ENCODE results near the gene CCDC60.

The CCDC60 gene

GRCh38 chr12:119589634-119590033 lies 255.1 kb downstream of the CCDC60 start:
- Histone ChIP-seq H3K36me3 (ENCODE audit: control insufficient read depth in 2 of 2, insufficient read depth in 2 of 2, low read length in 2 of 2) (no peaks in the 10 kb centered on the region), H3K9ac (ENCODE audit: low read depth in 1 of 2, low read length in 2 of 2) (no peak overlapping the region), H3K4me1 (ENCODE audit: control insufficient read depth in 2 of 2, insufficient read depth in 2 of 2, low read length in 2 of 2) (no peaks in the 10 kb centered on the region), H3K27me3 (ENCODE audit: control insufficient read depth in 2 of 2, insufficient read depth in 2 of 2, low read length in 2 of 2) (peaks cover 5 to 7% of the 10 kb centered on the region in 2 donors), H3K27ac (ENCODE audit: low read depth in 2 of 2, low read length in 2 of 2) (no peak overlapping the region), H3K9me3 (ENCODE audit: control insufficient read depth in 2 of 2, low read length in 2 of 2) (no peaks in the 10 kb centered on the region), H3K4me3 (ENCODE audit: low read length in 2 of 2) (no peak overlapping the region)

All from mucosa of rectum (tissue), 2 donors.